PC-9 (cell line): ENCODE results near the gene C7orf57. TPM values are rescaled to one million over a fixed set of nuclear protein-coding genes. Genes with fewer than 3 reads are reported as not detected.

Source experiments
- BruUV-seq: library from RNA; stranded (reverse); fragments of 400-500 nt; replicated peaks from 2 replicates; lab custom pipeline; 2021; lab: Mats Ljungman, UMichigan
- CTCF ChIA-PET: fragments of 300-600 bp; sonication (Branson Sonifier 250); formaldehyde crosslinking; loops from one replicate; lab custom pipeline; 2022; ENCODE audit warnings: antibody characterized with exemption; lab: Charles Lee
- POLR2A ChIA-PET: fragments of 300-600 bp; sonication (Branson Sonifier 250); formaldehyde crosslinking; loops from one replicate; lab custom pipeline; 2022; ENCODE audit warnings: antibody characterized with exemption; ENCODE audit not compliant: unreplicated experiment; lab: Charles Lee
- DNase-seq, 2 experiments: peaks; one replicate each; pipeline versions ENCODE4 v3.0.0 to v3.0.0-alpha.2; 2015 to 2022; ENCODE audit warnings: mixed read lengths in 1 of 2
- H2AFZ ChIP-seq: fragments of 200-600 bp; sonication (generic); 2 replicates; pipeline ENCODE4 v1.8.1; 2017; ENCODE audit warnings: antibody characterized with exemption
- H3F3A ChIP-seq: fragments of 200-600 bp; sonication (generic); 2 replicates; pipeline ENCODE4 v1.8.1; 2017; ENCODE audit warnings: antibody characterized with exemption, mild to moderate bottlenecking, low read depth; ENCODE audit not compliant: insufficient read depth
- H3K27ac ChIP-seq: fragments of 200-600 bp; sonication (generic); 2 replicates; pipeline ENCODE4 v1.6.1; 2016; ENCODE audit warnings: mixed run types
- H3K27me3 ChIP-seq: fragments of 200-600 bp; sonication (generic); 2 replicates; pipeline ENCODE4 v1.6.1; 2016; ENCODE audit warnings: low read depth, mixed run types; ENCODE audit not compliant: insufficient read depth
- H3K36me3 ChIP-seq: fragments of 200-600 bp; sonication (generic); 2 replicates; pipeline ENCODE4 v1.6.1; 2016; ENCODE audit warnings: low read depth, mixed run types
- H3K4me1 ChIP-seq: fragments of 200-600 bp; sonication (generic); replicated peaks from 2 replicates; pipeline ENCODE4 v1.6.1; 2016; ENCODE audit warnings: mixed run types; ENCODE audit not compliant: insufficient read depth
- H3K4me2 ChIP-seq: fragments of 200-600 bp; sonication (generic); 2 replicates; pipeline ENCODE4 v1.6.1; 2017; ENCODE audit warnings: mixed run types
- H3K4me3 ChIP-seq: fragments of 200-600 bp; sonication (generic); 2 replicates; pipeline ENCODE4 v1.6.1; 2016; ENCODE audit warnings: mixed run types
- H3K79me2 ChIP-seq: fragments of 200-600 bp; sonication (generic); 2 replicates; pipeline ENCODE4 v1.6.1; 2017; ENCODE audit warnings: low read depth, mixed run types
- H3K9me2 ChIP-seq: fragments of 200-600 bp; sonication (generic); 2 replicates; pipeline ENCODE4 v1.8.1; 2017; ENCODE audit warnings: mild to moderate bottlenecking; ENCODE audit not compliant: insufficient read depth
- H3K9me3 ChIP-seq: fragments of 200-600 bp; sonication (generic); 2 replicates; pipeline ENCODE4 v1.8.1; 2016; ENCODE audit warnings: low read depth; ENCODE audit not compliant: insufficient read depth
- H4K20me1 ChIP-seq: fragments of 200-600 bp; sonication (generic); 2 replicates; pipeline ENCODE4 v1.8.1; 2017; ENCODE audit not compliant: insufficient read depth
- CTCF ChIP-seq: fragments of 200-600 bp; sonication (generic); conservative IDR thresholded peaks from 2 replicates; pipeline ENCODE4 v1.6.1; 2017; ENCODE audit warnings: mixed run types, antibody characterized with exemption, mild to moderate bottlenecking, moderate library complexity
- EZH2 ChIP-seq: fragments of 200-600 bp; sonication (generic); IDR thresholded peaks from 2 replicates; pipeline ENCODE4 v1.8.0; 2017; ENCODE audit warnings: antibody characterized with exemption, low read depth
- intact Hi-C: fragments of 100-400 bp; cut with micrococcal nuclease; formaldehyde crosslinking; loops from one replicate; pipeline ENCODE4 v1.10.0; 2022; ENCODE audit not compliant: unreplicated experiment
- total RNA-seq: library from RNA; stranded (reverse); gene quantifications from 2 replicates; pipeline ENCODE4 v1.2.3, GENCODE V29; 2021

C7orf57 gene
- total RNA-seq, 1 experiment from 2014 or later: 2.5 TPM

GRCh38 chr7:48011951-48012350 is 23.4 kb upstream of the C7orf57 start:
- Histone ChIP-seq H3K79me2 (no peaks in the 10 kb centered on the region), H3K4me2 (no peak overlapping the region), H3K9me3 (no peaks in the 10 kb centered on the region), H3K4me3 (no peak overlapping the region), H2AFZ (no peak overlapping the region), H3K27ac (no peak overlapping the region), H3K9me2 (no peaks in the 10 kb centered on the region), H3K27me3 (no peaks in the 10 kb centered on the region), H3K36me3 (no peaks in the 10 kb centered on the region), H4K20me1 (no peaks in the 10 kb centered on the region), H3K4me1 (no peaks in the 10 kb centered on the region), H3F3A (no peaks in the 10 kb centered on the region)
- TF ChIP-seq EZH2 (no peak), CTCF (no peak)
- ChIA-PET POLR2A (no interaction called here), CTCF (no interaction called here)
- DNase-seq: no peak
- intact Hi-C loops: no loop called here
- BruUV-seq: no TSS peak

GRCh38 chr7:48016641-48017040 is 18.7 kb upstream of the C7orf57 start:
- H4K20me1 ChIP-seq: no peaks in the 10 kb centered on the region
- no peaks in the 10 kb centered on the region for H3K9me2 ChIP-seq
- CTCF ChIA-PET: no interaction called here

GRCh38 chr7:48017674-48018073 is 17.7 kb upstream of the C7orf57 start:
- BruUV-seq: no TSS peak
- no peaks in the 10 kb centered on the region for H3K4me1 ChIP-seq
- no peak overlapping the region for H2AFZ ChIP-seq
- no peaks in the 10 kb centered on the region for H3F3A ChIP-seq
- CTCF ChIA-PET: no interaction called here
- H3K9me2 ChIP-seq: no peaks in the 10 kb centered on the region
- TF ChIP-seq CTCF (no peak), EZH2 (no peak)
- H3K79me2 ChIP-seq: no peaks in the 10 kb centered on the region
- no peak overlapping the region for H3K4me3 ChIP-seq
- H3K9me3 ChIP-seq: no peaks in the 10 kb centered on the region
- H3K36me3 ChIP-seq: no peaks in the 10 kb centered on the region
- no peak for DNase-seq
- H3K27me3 ChIP-seq: no peaks in the 10 kb centered on the region
- no peaks in the 10 kb centered on the region for H4K20me1 ChIP-seq
- intact Hi-C loops: no loop called here
- H3K27ac ChIP-seq: no peak overlapping the region
- H3K4me2 ChIP-seq: no peak overlapping the region
- POLR2A ChIA-PET: no interaction called here

More at GRCh38 chr7:48016641-48017040, 18.7 kb upstream of the C7orf57 start:
- H3K4me2 ChIP-seq: no peak overlapping the region
- no peaks in the 10 kb centered on the region for H3K36me3 ChIP-seq
- no peak overlapping the region for H2AFZ ChIP-seq
- H3K27ac ChIP-seq: no peak overlapping the region
- no peak for DNase-seq
- no peak for TF ChIP-seq CTCF
- no peak for TF ChIP-seq EZH2
- H3K79me2 ChIP-seq: no peaks in the 10 kb centered on the region
- no peaks in the 10 kb centered on the region for H3K4me1 ChIP-seq
- H3K4me3 ChIP-seq: no peak overlapping the region
- no peaks in the 10 kb centered on the region for H3K27me3 ChIP-seq
- no TSS peak for BruUV-seq
- H3F3A ChIP-seq: no peaks in the 10 kb centered on the region
- intact Hi-C loops: no loop called here
- POLR2A ChIA-PET: no interaction called here
- H3K9me3 ChIP-seq: no peaks in the 10 kb centered on the region
